ENCODE data around the gene PPP2R2B.

- TF ChIP-seq CTCF (optimal IDR thresholded peaks at IDR 0.05 in 1 of 3, IDR thresholded peaks at IDR 0.05 in 1 of 3, conservative IDR thresholded peaks at IDR 0.05 in 1 of 3; ENCODE audit: extremely low read depth in 1 of 3, insufficient read depth in 2 of 3, low read length in 3 of 3): no peak
- TF ChIP-seq EZH2 (IDR thresholded peaks at IDR 0.05; ENCODE audit: low read length): peak; percentile 1
Measured at GRCh38 chr5:146877178-146877681, 1.3 kb downstream of the PPP2R2B start.
